HG03469 (cell line): ENCODE measurements around the gene RFXANK.
"Not testable (repeated sequence)": the region's sequence is repeated elsewhere in the genome, so short reads cannot be mapped to it uniquely, and the experiment has no call there.

Source experiments
- ATAC-seq: cut with Tn5 transposase; IDR thresholded peaks from one replicate; pipeline ENCODE4 v1.9.1; 2021; ENCODE audit warnings: mild to moderate bottlenecking, moderate library complexity, moderate number of reproducible peaks; ENCODE audit not compliant: unreplicated experiment

Gene RFXANK

DNA sequence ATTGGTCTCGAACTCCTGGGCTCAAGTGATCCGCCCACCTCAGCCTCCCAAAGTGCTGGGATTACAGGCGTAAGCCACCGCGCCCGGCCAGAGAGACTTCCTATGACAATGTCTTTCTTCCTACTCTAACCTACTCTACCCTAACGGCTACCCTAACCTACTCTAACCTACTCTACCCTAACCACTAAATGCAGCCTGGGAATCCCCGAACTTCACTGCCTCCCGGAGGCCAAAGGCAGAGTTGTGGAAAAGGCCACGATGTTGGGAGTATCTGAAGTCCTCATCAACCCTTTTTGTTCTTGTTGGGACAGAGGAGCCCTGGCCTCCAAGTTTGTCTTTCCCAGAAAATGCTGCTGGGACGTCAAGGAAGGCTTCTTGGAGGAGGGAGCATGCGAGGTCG is 12.1 kb downstream of the RFXANK start:
- ATAC-seq, result no peak

DNA sequence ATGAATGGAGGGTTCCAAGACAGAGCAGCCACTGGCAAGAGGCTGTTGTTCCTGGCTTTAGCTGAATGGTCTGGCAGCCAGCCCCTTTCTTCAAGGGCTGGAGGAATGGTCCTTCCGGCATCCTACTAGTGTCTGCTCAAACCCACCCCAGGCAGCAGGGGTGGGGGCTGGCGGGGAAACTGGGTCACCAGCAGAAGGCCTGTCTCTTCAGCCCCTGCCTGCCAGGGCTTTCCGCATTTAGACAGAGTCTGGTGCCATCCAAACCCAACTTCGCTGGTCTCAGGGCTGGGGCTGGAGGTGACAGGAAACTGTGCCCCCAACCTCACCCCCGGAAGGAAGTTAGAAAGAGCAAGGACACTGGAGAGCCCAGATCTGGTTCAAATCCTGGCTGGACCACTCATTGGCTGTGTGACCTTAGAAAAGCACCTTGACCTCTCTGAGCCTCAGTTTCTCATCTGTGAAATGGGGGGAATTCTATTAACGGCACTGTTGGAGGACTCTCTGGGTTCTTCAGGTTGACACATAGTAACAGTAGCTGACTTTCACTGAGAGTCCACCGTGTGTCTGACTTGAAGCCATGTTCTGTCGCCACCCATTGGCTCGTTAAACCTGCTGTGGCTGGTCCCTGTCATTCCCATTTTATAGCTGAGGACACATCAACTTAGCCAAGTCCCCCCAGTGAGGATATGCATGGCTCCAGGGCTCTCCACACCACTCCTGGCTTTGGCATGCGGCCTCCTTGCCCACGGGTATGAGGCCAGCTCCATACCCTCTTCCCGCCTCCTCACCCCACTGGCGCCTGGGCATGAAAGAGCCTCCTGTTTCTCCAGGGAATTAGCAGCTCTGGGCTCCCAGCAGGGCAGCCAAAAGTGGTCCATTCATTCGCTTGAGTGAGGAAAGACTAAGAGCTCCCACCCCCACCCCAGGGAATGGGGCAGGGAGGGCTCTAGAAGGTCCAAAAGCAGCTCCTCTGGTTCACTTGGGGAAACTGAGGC is 13.7 kb downstream of the RFXANK start:
- no peak for ATAC-seq

DNA sequence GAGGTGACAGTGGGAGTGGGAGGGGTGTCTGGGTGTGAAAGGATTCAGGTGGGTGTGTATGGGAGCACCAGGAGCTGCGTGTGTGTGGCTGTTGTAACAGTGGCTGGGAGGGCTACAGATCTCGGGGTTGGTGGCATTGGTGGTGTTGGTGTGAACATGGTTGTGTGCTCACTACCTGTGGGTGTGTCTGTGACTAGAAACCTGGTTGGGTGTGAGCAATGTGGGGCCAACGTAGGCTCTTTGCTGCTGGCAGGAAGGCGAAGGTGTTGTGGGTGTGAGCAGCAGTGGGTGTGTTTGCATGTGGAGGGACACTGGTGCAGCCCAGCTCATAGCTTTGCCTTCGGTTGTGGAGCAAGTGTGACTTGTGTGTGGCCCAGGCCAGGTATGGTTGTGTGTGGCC is 14.9 kb downstream of the RFXANK start:
- no peak for ATAC-seq

DNA sequence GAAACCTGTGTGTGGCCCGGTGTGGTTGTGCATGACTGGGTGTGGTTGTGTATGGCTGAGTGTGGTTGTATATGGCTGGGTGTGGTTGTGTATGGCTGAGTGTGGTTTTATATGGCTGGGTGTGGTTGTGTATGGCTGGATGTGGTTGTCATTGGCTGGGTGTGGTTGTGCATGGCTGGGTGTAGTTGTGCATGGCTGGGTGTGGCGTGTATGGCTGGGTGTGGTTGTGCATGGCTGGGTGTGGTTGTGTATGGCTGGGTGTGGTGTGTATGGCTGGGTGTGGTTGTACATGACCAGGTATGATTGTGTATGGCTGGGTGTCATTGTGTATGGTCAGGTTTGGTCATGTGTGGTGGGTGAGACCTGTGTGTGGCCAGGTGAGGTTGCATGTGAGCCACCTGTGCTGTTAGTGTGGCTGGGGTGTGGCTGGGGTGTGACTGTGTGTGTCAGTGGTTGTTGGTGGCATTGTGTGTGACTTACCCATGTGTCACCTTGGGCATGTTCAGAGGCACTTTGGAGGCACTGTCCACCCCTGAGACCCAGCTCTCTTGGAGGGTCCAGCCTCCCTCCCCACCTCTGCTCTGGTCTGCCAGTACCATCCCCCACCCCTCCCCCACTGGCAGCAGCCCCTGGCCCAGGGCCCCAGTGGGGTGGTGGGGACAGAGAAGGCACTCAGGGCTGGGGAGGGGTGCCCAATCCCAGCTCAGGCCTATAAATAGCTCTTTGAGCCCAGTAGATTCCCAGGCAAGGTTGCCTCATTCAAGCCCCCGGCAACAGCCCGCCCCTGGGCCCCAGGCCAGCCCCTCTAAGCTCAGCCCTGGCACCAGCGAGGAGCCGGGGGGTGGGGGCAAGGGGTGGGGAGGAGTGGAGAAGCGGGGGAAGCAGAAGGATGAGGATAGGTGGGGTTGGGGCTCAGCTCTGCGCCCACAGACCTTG is 15.8 kb downstream of the RFXANK start:
- ATAC-seq, result no peak

DNA sequence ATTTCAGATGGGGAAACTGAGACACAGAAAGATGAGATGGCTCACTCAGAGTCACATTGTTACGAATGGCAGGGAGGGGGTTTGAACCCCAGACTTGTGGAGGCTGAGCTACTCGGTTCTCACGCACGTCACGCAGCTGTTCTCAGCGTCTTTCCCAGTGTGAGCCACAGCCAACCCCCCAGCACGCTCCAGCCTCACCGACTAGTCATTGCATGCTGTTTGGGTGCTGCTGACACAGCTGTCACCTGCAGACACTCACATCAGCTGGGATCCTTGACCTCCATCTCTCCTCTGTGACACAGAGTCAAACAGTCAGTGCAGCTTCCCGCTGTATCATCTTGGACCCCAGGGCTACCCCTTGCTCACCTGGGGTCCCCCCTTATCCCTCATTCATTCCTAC is 17.3 kb downstream of the RFXANK start:
- no peak for ATAC-seq

DNA sequence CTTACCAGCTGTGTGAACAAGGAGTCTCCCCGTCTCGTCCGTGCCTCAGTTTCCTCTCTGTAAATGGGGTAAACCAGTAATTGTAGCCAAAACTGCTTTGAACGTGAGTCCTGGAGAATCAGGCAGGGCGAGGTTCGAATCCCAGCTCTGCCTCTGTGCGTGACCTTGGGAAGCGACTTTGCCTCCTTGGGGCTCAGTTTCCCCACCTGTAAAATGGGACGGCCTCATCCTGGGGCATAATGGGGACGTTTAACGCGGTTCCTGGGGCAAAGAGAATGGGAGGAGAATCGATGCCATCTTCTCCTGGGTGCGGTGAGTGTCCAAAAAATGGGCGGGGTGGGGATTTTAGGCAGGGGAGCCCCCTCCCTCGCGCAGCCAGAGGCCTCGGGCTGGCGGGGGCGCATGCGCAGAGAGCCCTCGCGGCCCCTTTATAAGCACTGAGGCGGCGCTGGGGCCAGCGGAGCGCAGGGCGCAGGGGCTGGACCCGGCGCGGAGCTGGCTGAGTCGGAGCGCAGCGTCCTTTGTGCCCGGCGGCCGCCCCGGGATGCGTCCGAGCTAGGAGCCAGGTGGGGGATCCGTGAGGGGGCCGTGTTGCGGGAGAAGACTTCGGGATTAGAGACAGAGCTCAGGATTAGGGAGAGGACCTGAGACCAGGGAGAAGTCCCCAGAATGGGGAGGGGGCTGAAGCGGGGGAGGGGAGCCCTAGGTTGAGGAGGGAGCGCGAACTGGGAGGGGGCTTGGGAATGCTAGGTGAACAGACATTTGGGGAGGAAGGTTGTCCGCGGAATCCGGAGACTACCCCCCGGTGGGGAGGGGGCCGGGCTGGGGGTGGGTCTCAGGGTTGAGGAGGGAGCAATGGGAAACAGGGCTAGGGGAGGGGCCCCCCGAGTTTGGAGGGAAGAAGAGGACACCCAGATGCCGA is 19.7 kb downstream of the RFXANK start, which contains the start of gene NCAN:
NCAN (plus strand) TSS at position 460 of the 922 bp plus-strand sequence. CDS start 4,996 bp downstream, outside the sequence.
- ATAC-seq, result no peak

DNA sequence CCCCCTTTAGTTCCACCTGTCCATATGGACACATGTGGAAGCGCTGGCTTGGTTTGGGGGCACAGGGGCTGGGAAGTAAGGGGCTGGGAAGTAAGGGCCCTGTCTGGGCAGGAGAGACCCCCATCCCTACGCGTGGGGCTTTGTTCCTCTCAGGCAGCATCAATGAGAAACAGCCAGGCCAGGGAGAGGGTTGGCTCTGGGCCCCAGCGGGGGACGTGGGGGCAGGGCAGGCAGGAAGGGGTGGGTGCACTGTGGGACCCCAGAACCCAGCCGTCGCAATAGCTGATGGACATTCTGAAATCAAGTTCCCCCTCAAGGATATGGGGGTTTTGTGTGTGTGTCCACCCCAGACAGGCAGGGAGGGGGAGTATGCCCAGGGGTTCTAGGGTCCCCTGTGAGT is 20.9 kb downstream of the RFXANK start:
- ATAC-seq, result no peak

DNA sequence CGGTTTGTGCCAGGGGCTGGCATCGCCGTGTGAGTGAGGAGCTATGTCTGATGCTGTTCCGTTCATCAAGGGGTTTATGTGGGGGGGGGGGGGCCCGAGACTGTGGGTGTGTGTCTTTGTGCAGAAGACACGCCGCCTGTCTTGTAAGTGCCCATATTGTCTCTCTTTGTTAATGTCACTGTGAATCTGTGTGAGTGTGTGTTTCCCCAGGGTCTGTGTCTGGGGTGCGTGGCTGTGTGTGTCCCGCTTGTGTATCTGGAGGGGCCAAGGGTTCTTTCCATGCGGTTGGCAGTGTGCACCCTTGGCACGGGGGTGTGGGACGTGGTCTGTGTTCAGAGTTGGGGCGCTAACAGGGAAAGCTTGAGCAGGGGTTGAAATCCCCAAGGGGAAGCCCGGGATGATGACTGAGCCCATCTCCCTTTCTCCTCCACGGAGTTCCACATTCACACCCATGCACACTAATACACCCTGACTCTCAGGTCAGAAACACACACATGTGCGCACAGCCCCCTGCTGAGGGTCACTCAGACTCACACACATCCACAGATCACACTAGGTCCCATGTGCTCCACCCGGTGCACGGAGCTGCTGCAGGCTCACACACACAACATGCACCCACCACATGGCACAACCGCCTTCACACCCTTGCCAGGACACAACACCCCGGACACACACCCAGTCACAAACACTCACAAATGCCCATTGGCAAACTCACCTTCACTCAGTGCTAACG is 21.5 kb downstream of the RFXANK start:
- no peak for ATAC-seq

DNA sequence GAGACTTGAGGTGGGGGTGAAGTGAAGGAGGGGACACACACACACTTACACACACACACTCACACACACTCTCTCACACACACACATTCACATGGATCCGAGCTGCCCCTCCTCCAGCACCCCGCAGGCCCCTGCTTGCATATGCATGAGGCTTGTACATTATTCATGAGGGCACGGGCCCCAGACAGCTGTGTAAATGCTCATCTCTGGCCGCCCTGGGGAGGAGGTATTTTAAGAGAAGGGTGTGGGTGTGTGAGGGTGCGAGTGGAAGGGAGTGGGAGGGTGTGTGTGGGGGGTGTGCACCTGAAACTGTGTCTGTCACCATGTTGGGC is 22.1 kb downstream of the RFXANK start:
- no peak for ATAC-seq

DNA sequence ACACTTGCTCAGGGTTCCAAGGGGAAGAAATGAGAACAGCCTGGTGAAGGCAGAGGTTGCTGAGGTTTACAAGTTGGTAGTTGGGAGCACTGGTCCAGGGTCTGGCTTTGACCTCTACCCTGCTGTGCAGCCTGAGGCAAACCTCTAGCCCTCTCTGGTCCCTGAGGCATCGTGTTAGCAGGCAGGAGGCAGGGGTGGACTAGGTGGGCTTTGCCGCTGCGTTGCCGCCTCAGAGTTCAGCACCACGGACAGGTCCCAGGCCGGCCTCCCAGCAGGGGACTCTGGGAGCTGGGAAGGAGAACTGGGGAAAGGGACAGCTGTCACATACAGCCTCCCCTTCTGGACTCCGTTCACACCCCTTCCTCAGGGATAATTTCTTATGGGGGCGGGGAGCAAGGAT is 22.8 kb downstream of the RFXANK start:
- ATAC-seq, result no peak

DNA sequence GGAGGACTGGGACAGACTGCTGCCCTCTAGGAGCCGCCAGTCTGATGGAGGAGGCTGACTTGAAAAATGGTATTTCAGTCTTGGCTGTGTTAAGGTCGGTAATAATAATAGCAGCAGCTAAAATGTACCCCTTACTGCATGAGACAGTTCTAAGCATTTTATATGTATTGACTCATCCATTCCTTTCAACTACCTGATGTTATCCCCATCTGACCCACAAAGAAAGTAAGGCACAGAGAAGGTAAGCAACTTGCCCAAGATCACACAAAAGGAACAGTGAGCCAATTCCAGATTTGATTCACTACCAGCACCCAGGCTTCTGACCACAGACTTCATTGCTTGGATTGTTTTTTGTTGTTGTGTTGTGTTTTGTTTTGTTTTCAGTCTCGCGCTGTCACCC is 23.7 kb downstream of the RFXANK start:
- no peak for ATAC-seq

DNA sequence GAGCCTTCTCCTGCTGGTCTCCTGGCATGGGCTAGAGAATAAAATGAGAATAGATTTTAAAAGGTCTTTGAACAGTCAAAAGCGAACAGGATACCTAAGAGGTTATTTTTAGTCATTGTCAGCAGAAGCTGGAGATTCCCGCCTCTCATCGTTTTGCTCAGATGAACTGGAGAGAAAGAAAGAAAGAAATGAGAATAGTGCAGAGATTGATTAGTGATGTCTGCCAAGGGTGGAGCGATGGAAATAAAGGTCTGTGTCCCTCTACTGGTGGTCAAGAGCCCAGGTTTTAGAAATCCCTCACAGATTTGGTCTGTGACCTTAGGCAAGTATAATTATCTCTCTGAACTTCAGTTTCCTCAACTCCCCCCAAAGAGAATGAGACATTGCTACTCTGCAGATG is 25.0 kb downstream of the RFXANK start:
- no peak for ATAC-seq

DNA sequence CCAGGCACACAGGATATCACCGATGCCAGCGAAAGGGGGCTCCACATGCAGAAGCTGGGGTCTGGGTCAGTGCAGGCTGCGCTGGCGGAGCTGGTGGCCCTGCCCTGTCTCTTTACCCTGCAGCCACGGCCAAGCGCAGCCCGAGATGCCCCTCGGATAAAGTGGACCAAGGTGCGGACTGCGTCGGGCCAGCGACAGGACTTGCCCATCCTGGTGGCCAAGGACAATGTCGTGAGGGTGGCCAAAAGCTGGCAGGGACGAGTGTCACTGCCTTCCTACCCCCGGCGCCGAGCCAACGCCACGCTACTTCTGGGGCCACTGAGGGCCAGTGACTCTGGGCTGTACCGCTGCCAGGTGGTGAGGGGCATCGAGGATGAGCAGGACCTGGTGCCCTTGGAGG is 26.9 kb downstream of the RFXANK start:
- no peak for ATAC-seq

DNA sequence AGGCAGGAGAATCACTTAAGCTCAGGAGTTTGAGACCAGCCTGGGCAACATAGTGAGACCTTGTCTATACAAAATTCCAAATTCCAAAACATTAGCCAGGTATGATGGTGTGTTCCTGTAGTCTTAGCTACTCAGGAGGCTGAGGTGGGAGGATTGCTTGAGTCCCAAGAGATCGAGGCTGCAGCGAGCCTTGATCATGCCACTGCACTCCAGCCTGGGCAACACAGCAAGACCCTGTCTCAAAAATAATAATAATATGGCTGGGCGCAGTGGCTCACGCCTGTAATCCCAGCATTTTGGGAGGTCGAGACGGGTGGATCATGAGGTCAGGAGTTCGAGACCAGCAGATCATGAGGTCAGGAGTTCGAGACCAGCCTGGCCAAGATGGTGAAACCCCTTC is 28.9 kb downstream of the RFXANK start:
- ATAC-seq, result not testable (repeated sequence)

DNA sequence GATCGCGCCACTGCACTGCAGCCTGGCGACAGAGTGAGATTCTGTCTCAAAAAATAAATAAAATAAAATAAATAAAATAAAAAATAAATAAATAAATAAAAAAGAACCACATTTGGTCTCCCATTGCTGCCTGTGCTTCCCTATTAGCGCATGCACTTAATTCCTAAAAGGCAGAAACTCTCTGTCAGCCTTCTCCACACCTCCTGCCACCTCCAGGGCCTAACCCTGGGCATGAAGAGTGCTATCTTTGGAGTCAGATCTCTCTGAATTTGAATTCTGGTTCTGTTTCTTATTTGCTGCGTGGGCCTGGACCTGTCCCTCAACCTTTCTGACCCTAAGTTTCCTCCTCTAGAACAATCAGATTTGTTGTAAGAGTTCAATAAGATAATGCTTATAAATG is 31.0 kb downstream of the RFXANK start:
- no peak for ATAC-seq

DNA sequence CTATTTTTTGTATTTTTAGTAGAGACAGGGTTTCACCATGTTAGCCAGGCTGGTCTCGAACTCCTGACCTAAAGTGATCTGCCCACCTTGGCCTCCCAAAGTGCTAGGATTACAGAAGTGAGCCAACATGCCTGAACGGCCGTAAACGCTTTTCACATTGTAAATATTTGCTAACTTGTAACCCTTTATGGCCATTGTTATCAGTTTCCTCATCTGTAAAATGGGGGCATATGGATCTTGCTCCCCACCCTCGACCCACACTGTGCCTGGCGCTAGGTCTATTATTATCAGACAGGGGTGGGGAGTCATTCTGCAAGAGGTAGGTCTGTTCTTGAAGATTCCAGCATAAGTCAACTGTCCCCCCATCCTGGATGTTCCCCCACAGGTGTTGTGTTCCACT is 31.6 kb downstream of the RFXANK start:
- ATAC-seq, result no peak

DNA sequence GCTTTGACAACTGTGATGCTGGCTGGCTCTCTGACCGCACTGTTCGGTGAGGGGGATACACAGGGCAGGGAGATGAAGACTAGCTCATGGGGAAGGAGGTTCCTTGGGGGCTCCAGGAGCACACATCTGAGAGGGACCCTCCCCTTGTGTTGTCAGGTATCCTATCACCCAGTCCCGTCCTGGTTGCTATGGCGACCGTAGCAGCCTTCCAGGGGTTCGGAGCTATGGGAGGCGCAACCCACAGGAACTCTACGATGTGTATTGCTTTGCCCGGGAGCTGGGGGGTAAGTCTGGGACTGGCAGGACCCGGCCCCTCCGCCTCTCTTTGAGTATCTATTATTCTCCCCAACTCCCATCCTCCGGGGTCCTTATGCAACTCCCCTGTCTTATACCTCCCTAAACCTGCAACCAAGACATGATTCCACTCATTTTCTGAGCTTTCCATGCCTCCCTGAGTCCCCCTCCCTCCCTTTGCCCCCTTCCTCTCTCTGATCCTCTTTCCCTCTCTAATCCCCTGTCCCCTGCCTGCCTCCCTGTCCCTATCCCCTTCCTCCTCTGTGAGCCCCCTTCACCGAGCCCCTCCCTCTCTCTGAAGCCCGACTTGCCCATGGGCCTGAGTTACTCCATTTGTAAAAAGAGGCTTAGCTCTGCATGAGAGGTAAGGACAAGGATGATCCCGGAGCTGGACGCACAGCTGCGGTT is 32.2 kb downstream of the RFXANK start:
- ATAC-seq, result no peak

DNA sequence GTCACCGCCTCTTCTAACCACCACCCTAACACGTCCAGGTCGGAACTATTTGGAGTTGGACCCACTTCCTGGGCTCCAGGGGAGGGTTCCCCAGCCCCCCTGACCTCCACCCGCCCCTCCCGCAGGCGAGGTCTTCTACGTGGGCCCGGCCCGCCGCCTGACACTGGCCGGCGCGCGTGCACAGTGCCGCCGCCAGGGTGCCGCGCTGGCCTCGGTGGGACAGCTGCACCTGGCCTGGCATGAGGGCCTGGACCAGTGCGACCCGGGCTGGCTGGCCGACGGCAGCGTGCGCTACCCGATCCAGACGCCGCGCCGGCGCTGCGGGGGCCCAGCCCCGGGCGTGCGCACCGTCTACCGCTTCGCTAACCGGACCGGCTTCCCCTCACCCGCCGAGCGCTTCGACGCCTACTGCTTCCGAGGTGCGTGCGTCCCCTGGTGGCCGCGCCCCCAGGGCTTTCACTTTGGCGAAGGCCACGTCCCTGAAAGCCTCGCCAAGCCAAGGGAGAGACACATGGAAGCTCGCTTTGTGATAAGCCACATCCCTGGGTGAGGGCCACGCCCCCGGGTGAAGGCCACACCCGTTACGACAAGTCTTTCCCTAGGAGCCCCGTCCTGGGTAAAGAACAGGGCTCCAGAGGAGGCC is 32.9 kb downstream of the RFXANK start:
- ATAC-seq, result no peak

DNA sequence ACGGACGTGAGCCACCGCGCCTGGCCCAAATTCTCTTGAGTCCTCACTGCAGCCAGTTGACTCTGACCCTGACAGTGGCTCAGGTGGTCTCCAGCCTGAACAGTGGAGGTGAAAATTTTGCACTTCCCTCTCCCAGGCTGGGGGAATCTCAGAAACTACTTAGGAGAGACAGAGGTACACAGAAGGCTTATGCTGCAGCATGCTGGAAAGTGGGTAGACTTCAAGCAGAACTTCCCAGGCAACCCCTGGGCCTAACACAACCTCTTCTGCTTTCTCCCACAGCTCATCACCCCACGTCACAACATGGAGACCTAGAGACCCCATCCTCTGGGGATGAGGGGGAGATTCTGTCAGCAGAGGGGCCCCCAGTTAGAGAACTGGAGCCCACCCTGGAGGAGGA is 34.1 kb downstream of the RFXANK start:
- no peak for ATAC-seq
